Uterus (tissue), 2 donors: ENCODE results near the gene CTTNBP2.

Experiments
- POLR2A ChIP-seq, 2 donors: fragments of 450-650 bp; IDR thresholded peaks; one replicate each; pipeline ENCODE4 v1.6.1; 2016; ENCODE audit warnings: antibody characterized with exemption in 2 of 2, mild to moderate bottlenecking in 1 of 2, moderate library complexity in 1 of 2
- TF ChIP-seq, protein P1 (sequence below), 4 experiments: fragments of 200-600 bp in 2 of 4; fragments of 450-650 bp in 2 of 4; sonication (generic) in 2 of 4; IDR thresholded peaks; one replicate each; pipeline ENCODE4 v1.5.1; 2016 to 2019; ENCODE audit warnings: antibody characterized with exemption in 4 of 4, mild to moderate bottlenecking in 2 of 4, moderate library complexity in 1 of 4

- TF ChIP-seq, protein P1, sequence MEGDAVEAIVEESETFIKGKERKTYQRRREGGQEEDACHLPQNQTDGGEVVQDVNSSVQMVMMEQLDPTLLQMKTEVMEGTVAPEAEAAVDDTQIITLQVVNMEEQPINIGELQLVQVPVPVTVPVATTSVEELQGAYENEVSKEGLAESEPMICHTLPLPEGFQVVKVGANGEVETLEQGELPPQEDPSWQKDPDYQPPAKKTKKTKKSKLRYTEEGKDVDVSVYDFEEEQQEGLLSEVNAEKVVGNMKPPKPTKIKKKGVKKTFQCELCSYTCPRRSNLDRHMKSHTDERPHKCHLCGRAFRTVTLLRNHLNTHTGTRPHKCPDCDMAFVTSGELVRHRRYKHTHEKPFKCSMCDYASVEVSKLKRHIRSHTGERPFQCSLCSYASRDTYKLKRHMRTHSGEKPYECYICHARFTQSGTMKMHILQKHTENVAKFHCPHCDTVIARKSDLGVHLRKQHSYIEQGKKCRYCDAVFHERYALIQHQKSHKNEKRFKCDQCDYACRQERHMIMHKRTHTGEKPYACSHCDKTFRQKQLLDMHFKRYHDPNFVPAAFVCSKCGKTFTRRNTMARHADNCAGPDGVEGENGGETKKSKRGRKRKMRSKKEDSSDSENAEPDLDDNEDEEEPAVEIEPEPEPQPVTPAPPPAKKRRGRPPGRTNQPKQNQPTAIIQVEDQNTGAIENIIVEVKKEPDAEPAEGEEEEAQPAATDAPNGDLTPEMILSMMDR (IDR thresholded peaks at IDR 0.05) = no peak
- TF ChIP-seq POLR2A (IDR thresholded peaks at IDR 0.05) = no peak
These were observed 79.7 kb downstream of the CTTNBP2 start for GRCh38 chr7:117793521-117793920.
